Mucosa of descending colon (tissue), 3 donors: ENCODE data around the gene TUBA3E. TPM values are rescaled to one million over a fixed set of nuclear protein-coding genes. Genes with fewer than 3 reads are reported as not detected.
"Not testable (repeated sequence)": the region's sequence is repeated elsewhere in the genome, so short reads cannot be mapped to it uniquely, and the experiment has no call there.

Source experiments
- ATAC-seq: fragments of 200-7000 bp; cut with Tn5 transposase; one replicate; pipeline ENCODE4 v1.9.1; 2020; ENCODE audit warnings: mild to moderate bottlenecking, moderate library complexity
- DNase-seq, 3 donors: peaks; one replicate each; pipeline ENCODE4 v3.0.0-alpha.2; 2020
- H3K36me3 ChIP-seq: fragments of 200-600 bp; one replicate; pipeline ENCODE4 v1.8.0; 2021; ENCODE audit warnings: low read depth, mild to moderate bottlenecking
- H3K4me1 ChIP-seq: fragments of 200-600 bp; one replicate; pipeline ENCODE4 v1.8.0; 2021; ENCODE audit warnings: low read depth, mild to moderate bottlenecking
- H3K4me3 ChIP-seq: fragments of 200-600 bp; one replicate; pipeline ENCODE4 v1.8.0; 2021; ENCODE audit warnings: mild to moderate bottlenecking
- H3K9me3 ChIP-seq: fragments of 200-600 bp; one replicate; pipeline ENCODE4 v1.8.0; 2021; ENCODE audit warnings: mild to moderate bottlenecking
- intact Hi-C, 2 donors: fragments of 100-400 bp; cut with DNase I in 1 of 2; cut with micrococcal nuclease in 1 of 2; formaldehyde crosslinking; loops; one replicate each; pipeline versions ENCODE4 v1.11.0 to v1.11.1; 2022; cut with DNase I, micrococcal nuclease
- total RNA-seq, 3 donors: library from RNA; stranded (reverse); fragmentation: NEBNext Ultra II Directional in 2 of 3; extraction: Animal tissue kit (Norgen Biotek cat#: 25700) in 2 of 3; gene quantifications; one replicate each; pipeline versions ENCODE4 v1.2.1 to v1.2.4, GENCODE V29; 2021 to 2023
- TF ChIP-seq, protein P1 (sequence below): fragments of 200-600 bp; IDR thresholded peaks from one replicate; pipeline ENCODE4 v1.8.0; 2022; ENCODE audit warnings: antibody characterized with exemption, mild to moderate bottlenecking
- donor health status: DM: no; HTN: no; CAD: no; lungs with moderate emphysema.
- donor health status: DM: no; HTN: no; CAD: no.
- donor health status: DM: no; HTN: yes; CAD: no.

The TUBA3E gene
- total RNA-seq, 3 donors from 2014 or later = not detected

DNA sequence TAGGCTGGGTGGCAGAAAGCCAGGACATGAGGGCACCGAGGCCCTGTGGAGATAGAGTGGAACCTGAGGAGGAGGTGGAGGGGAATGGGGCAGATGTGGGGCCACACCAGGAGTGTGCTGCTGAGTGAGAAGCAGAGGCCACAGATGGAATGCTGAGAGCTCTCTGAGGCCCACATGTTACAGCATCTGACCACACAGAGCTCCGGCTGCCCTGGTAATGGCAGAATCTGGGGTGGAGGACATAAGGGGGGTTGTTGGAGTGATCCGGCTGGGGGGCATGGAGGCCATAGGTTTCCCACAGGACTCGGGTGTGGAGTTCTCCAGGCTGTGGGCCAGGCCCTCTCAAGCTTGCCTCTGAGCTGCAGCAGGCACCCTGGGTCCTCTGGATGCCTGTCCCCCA lies 12.3 kb downstream of the TUBA3E start:
- H3K9me3 ChIP-seq = no peaks in the 10 kb centered on the region
- H3K4me3 ChIP-seq = no peak overlapping the region
- no peaks in the 10 kb centered on the region for H3K36me3 ChIP-seq
- H3K4me1 ChIP-seq = no peaks in the 10 kb centered on the region
- intact Hi-C loops = loop anchor here (10.0 kb wide), 1 partner anchor 149 kb away; no protein-coding TSS in a partner anchor
- TF ChIP-seq, protein P1, sequence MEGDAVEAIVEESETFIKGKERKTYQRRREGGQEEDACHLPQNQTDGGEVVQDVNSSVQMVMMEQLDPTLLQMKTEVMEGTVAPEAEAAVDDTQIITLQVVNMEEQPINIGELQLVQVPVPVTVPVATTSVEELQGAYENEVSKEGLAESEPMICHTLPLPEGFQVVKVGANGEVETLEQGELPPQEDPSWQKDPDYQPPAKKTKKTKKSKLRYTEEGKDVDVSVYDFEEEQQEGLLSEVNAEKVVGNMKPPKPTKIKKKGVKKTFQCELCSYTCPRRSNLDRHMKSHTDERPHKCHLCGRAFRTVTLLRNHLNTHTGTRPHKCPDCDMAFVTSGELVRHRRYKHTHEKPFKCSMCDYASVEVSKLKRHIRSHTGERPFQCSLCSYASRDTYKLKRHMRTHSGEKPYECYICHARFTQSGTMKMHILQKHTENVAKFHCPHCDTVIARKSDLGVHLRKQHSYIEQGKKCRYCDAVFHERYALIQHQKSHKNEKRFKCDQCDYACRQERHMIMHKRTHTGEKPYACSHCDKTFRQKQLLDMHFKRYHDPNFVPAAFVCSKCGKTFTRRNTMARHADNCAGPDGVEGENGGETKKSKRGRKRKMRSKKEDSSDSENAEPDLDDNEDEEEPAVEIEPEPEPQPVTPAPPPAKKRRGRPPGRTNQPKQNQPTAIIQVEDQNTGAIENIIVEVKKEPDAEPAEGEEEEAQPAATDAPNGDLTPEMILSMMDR = no peak
- DNase-seq = no peak
- no peak for ATAC-seq

DNA sequence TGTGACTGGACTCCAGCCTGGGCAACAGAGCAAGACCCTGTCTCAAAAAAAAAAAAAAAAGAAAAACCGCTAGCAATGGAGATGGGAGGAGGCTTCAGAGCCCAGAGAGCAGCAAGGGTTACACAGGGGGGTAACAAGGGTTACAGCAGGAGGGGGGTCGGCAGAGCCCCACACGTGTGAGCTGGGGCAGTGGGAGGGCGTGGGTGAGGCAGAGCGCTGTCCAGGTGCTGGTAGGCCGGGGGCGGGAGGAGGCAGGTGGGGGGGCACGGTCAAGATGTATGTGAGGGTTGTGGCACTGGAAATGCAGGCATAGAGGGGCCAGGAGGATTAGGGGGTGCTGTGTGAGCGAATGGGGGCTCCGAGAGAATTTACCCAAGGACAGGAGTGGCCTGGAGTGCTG lies 12.8 kb downstream of the TUBA3E start:
- no peak for DNase-seq
- intact Hi-C loops = loop anchor here (10.0 kb wide), 1 partner anchor 149 kb away; no protein-coding TSS in a partner anchor
- H3K36me3 ChIP-seq = no peaks in the 10 kb centered on the region
- TF ChIP-seq, protein P1 = no peak
- no peak for ATAC-seq
- no peaks in the 10 kb centered on the region for H3K9me3 ChIP-seq
- peaks cover 4% of the 10 kb centered on the region for H3K4me1 ChIP-seq
- H3K4me3 ChIP-seq = no peak overlapping the region

DNA sequence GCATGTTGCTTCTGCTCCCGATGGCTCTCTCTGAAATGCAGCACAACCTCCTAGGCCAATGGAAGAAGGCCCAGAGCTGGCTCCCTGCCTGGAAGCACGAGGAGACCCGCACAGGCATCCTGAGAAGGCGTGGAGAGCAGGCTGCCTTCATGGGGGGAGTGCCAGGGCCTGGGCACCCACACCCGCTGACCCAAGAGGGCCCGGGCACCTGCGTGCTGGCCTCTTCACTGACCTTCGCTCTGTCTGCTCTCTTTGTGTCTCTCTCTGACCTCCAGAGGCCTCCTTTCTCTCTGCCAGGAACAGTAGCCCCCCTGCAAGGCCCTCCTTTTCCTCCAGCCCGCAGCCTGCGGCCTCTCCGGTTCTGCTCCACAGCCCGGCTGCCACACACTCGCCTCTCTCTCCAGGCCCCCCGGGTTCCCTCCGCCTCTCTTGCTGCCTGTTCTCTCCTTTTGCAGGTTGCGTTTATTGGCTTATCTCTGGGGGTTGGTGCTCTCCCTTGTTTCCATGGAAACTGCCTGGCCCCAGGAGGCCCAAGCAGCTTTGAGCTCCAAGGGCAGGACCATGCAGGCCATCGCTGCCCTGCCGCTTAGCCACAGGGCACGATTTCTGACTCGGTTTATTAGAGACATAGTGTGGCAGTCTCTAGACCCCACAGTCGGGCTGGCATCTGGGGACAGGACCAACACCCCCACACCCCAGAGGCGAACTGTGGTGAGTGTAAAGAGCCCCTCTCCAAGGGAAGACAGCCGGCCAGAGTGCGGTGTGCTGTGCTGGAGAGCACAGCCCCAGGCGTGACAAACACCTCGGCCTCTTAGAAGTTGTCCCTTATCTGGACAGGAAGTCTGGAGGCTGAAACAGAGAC lies 14.5 kb downstream of the TUBA3E start:
- peak in 2 of 3 donors; percentile 12 to 39 for DNase-seq
- no peaks in the 10 kb centered on the region for H3K36me3 ChIP-seq
- H3K9me3 ChIP-seq = no peaks in the 10 kb centered on the region
- no peak for ATAC-seq
- H3K4me1 ChIP-seq = peaks cover 11% of the 10 kb centered on the region
- no peak overlapping the region for H3K4me3 ChIP-seq
- TF ChIP-seq, protein P1 = no peak
- intact Hi-C loops = loop anchor here (10.0 kb wide), 1 partner anchor 151 kb away; no protein-coding TSS in a partner anchor

DNA sequence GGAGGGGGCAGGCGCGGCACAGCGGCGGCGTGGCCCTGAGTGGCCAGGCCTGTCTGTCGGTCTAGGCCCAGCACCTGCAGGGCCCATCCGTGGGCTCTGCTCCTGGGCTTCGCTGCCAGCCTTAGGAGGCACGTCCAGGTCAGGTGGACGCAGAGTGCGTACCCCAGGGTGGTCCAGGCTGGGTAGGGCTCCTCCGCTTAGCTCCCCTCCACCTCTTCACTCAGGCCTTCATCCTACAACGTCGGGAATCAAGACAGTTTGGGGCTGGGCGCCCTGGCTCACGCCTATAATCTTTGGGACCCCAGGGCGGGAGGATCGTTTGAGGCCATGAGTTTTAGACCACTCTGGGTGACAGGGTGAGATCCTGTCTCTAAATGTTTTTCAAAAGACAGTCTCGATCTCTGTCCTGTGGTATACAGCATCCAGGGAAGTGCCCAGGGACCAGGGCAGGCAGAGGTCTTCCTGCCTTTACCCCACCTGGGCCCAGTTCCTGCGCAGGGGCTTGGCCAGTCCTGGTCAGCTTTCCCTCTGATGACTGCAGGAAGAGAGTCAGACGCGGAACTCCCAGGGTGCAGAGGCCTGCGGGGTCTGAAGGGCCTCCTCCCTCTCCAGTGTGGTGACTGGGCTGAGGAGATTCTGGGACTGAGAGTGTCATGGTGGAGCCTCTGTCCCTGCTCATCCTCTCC lies 15.3 kb downstream of the TUBA3E start:
- H3K36me3 ChIP-seq, ATAC-seq, H3K9me3 ChIP-seq: not testable (repeated sequence)
- intact Hi-C loops = loop anchor here (10.0 kb wide), 1 partner anchor 152 kb away; no protein-coding TSS in a partner anchor
- H3K4me1 ChIP-seq = peaks cover 11% of the 10 kb centered on the region
- peak in 2 of 3 donors; percentile 4 to 43 for DNase-seq
- peak overlapping the region; percentile 93 for H3K4me3 ChIP-seq

DNA sequence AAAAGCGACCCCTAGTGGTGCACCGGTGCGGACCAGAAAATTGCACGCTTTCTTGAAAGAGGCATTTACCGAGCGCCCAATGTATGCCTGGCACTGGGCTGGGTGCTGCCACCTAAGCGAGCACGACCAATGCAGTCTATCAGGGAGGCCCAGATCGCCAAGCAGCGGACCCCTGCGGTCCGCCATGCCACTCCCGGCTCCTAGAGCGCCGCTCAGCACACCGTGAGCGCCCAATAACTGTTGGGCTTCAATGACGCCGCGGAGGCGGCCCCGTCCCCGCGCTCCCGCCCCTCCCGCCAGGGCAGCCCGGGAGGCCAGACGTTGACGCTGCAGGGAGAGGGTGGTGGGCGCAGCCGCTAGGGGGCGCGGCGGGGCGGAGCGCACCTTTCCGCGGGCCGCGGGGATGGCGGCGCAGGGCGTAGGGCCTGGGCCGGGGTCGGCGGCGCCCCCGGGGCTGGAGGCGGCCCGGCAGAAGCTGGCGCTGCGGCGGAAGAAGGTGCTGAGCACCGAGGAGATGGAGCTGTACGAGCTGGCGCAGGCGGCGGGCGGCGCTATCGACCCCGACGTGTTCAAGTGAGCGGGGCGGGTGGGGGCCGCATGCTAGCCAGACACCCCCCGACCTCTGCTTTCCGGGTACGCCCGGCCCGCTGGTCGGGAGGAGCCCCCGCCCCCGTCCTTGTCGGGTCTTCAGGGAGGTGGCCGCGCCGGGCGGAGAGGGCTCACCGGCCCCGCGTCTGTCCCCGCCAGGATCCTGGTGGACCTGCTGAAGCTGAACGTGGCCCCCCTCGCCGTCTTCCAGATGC lies 16.2 kb downstream of the TUBA3E start, which contains the start of gene MZT2B:
Gene MZT2B (plus strand): TSS at position 383 of the 803 bp plus-strand sequence. CDS start 21 bp downstream, at position 404.
- Histone ChIP-seq H3K4me3 (peak within 1 kb of the TSS; percentile 93), H3K4me1 (peaks cover 11% of the 10 kb centered on the region)
- ATAC-seq (peak; percentile 93), DNase-seq (peak; percentile 89 to 94 (median 93))
- not testable (repeated sequence) for H3K9me3 ChIP-seq, H3K36me3 ChIP-seq
- TF ChIP-seq, protein P1 = peak; percentile 94
- intact Hi-C loops = loop anchor here (10.0 kb wide), 1 partner anchor 153 kb away; no protein-coding TSS in a partner anchor
